Liver (tissue), 9 donors: ENCODE results near the gene MEF2D. TPM values are rescaled to one million over a fixed set of nuclear protein-coding genes. Genes with fewer than 3 reads are reported as not detected.
A peak's percentile ranks its signal among the peaks of the same experiment; 100 is the strongest.

Experiments
- DNase-seq: peaks from one replicate; pipeline ENCODE4 v3.0.0-alpha.2; 2017; ENCODE audit warnings: low spot score
- H3K27ac ChIP-seq, 2 donors: one replicate each; pipeline ENCODE4 v1.7.0; 2013; ENCODE audit warnings: inconsistent platforms in 2 of 2, low read length in 2 of 2, control low read depth in 1 of 2, low read depth in 1 of 2, mild to moderate bottlenecking in 1 of 2
- H3K27me3 ChIP-seq, 4 donors: one replicate each; pipeline versions ENCODE4 v1.6.1 to v1.7.0; 2013; ENCODE audit warnings: low read length in 3 of 4, inconsistent platforms in 1 of 4, mild to moderate bottlenecking in 1 of 4, moderate library complexity in 1 of 4; ENCODE audit not compliant: control insufficient read depth in 4 of 4, insufficient read depth in 4 of 4
- H3K36me3 ChIP-seq, 4 donors: one replicate each; pipeline versions ENCODE4 v1.6.1 to v1.7.0; 2013; ENCODE audit warnings: low read length in 3 of 4, mild to moderate bottlenecking in 3 of 4, low read depth in 1 of 4, moderate library complexity in 1 of 4; ENCODE audit not compliant: control insufficient read depth in 4 of 4, insufficient read depth in 3 of 4
- H3K4me1 ChIP-seq, 4 donors: one replicate each; pipeline versions ENCODE4 v1.6.1 to v1.7.0; 2013; ENCODE audit warnings: low read length in 3 of 4, mild to moderate bottlenecking in 3 of 4, moderate library complexity in 1 of 4; ENCODE audit not compliant: control insufficient read depth in 4 of 4, insufficient read depth in 4 of 4
- H3K4me3 ChIP-seq, 3 donors: one replicate each; pipeline versions ENCODE4 v1.6.1 to v1.7.0; 2013; ENCODE audit warnings: low read length in 3 of 3, control low read depth in 1 of 3, low read depth in 1 of 3, mild to moderate bottlenecking in 1 of 3
- H3K9ac ChIP-seq, 2 donors: one replicate each; pipeline ENCODE4 v1.7.0; 2013; ENCODE audit warnings: low read length in 2 of 2, mild to moderate bottlenecking in 2 of 2, moderate library complexity in 2 of 2, control low read depth in 1 of 2, low read depth in 1 of 2
- H3K9me3 ChIP-seq, 4 donors: one replicate each; pipeline versions ENCODE4 v1.6.1 to v1.7.0; 2013; ENCODE audit warnings: low read length in 3 of 4; ENCODE audit not compliant: control insufficient read depth in 4 of 4
- EGR1 ChIP-seq, 2 donors: IDR thresholded peaks; 2 replicates each; pipeline ENCODE4 v1.6.1; 2016 to 2018; ENCODE audit warnings: antibody characterized with exemption in 2 of 2, low read depth in 2 of 2
- FOXA2 ChIP-seq: IDR thresholded peaks from 2 replicates; pipeline ENCODE4 v1.6.1; 2016; ENCODE audit warnings: antibody characterized with exemption
- GABPA ChIP-seq, 2 donors: IDR thresholded peaks in 1 of 2; conservative IDR thresholded peaks in 1 of 2; 2 replicates each; pipeline ENCODE4 v1.6.1; 2016; ENCODE audit warnings: antibody characterized with exemption in 2 of 2, mild to moderate bottlenecking in 1 of 2, moderate library complexity in 1 of 2
- HNF4A ChIP-seq, 2 donors: conservative IDR thresholded peaks; 2 replicates each; pipeline ENCODE4 v1.6.1; 2016; ENCODE audit warnings: antibody characterized with exemption in 2 of 2, mild to moderate bottlenecking in 2 of 2
- HNF4G ChIP-seq: IDR thresholded peaks from 2 replicates; pipeline ENCODE4 v1.6.1; 2016; ENCODE audit warnings: antibody characterized with exemption
- JUND ChIP-seq, 2 donors: IDR thresholded peaks; 2 replicates each; pipeline ENCODE4 v1.6.1; 2016; ENCODE audit warnings: antibody characterized with exemption in 2 of 2
- NR2F2 ChIP-seq: IDR thresholded peaks from 2 replicates; pipeline ENCODE4 v1.6.1; 2016; ENCODE audit warnings: antibody characterized with exemption
- RXRA ChIP-seq, 2 donors: IDR thresholded peaks; 2 replicates each; pipeline ENCODE4 v1.6.1; 2017 to 2018; ENCODE audit warnings: antibody characterized with exemption in 2 of 2, mild to moderate bottlenecking in 1 of 2
- SP1 ChIP-seq: IDR thresholded peaks from 2 replicates; pipeline ENCODE4 v1.6.1; 2018; ENCODE audit warnings: antibody characterized with exemption, mild to moderate bottlenecking
- TAF1 ChIP-seq: conservative IDR thresholded peaks from 2 replicates; pipeline ENCODE4 v1.6.1; 2016; ENCODE audit warnings: antibody characterized with exemption, mild to moderate bottlenecking
- YY1 ChIP-seq: IDR thresholded peaks from 2 replicates; pipeline ENCODE4 v1.6.1; 2016; ENCODE audit warnings: antibody characterized with exemption, mild to moderate bottlenecking
- WGBS: extraction: QIAGEN DNeasy Blood & Tissue Kit; methylation state at CpG from one replicate; pipeline ENCODE4 v1.1.7; 2013; 5-methylcytosine and 5-hydroxymethylcytosine counted together
- polyA plus RNA-seq, 2 donors: library from polyadenylated mRNA; stranded (reverse) in 1 of 2; unstranded in 1 of 2; fragments of 200-250 nt in 1 of 2; fragments of >200 nt in 1 of 2; fragmentation: Nextera tagmentation in 1 of 2; extraction: Ambion mirVana in 1 of 2; gene quantifications; one replicate each; pipeline versions ENCODE4 v1.2.1 to v1.2.3, GENCODE V29; 2013 to 2015
- total RNA-seq, 2 donors: library from RNA; depleted of rRNA; stranded (reverse); fragments of >200 nt; gene quantifications; one replicate each; pipeline ENCODE4 v1.2.3, GENCODE V29; 2014
- TF ChIP-seq, protein P1 (sequence below): fragments of 150-350 bp; IDR thresholded peaks from 2 replicates; pipeline ENCODE4 v1.5.1; 2017; ENCODE audit warnings: improper control_type of control experiment, low read depth, low read length; ENCODE audit not compliant: missing input control
- TF ChIP-seq, protein P2 (sequence below): IDR thresholded peaks from 2 replicates; pipeline ENCODE4 v1.6.1; 2016; ENCODE audit warnings: antibody characterized with exemption
- TF ChIP-seq, protein P3 (sequence below): IDR thresholded peaks from 2 replicates; pipeline ENCODE4 v1.6.1; 2016; ENCODE audit warnings: antibody characterized with exemption
- TF ChIP-seq, protein P4 (sequence below): IDR thresholded peaks from 2 replicates; pipeline ENCODE4 v1.6.1; 2016; ENCODE audit warnings: antibody characterized with exemption
- donor health status: healthy.
- donor health status: healthy.
- donor health status: healthy.
- donor health status: healthy.
- donor health status: healthy.

The MEF2D gene
- total and polyA plus RNA-seq, 4 donors = 3.4 to 7.6 (median 5.5) TPM

DNA sequence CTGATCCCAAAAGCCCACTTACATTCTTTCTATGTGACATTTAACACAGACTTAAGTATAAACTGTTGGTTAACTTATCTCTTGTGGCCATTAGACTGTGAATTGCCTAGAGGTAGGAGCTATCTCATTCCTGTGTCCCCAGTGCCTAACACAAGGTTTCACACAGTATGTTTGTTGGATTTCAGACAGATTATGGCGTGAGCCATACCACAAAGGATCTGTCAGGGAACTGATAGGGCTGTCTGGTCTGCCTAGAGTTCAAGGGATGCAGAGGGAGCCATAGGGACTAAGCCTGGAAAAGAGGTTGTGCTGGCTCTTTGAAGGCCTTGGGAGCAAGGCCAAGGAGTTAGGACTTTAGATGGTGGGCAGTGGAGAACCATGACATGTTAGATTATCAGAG, 40.0 kb downstream of the MEF2D start:
- no peak overlapping the region for H3K9ac ChIP-seq
- no peak overlapping the region for H3K4me3 ChIP-seq
- no peak for TF ChIP-seq FOXA2
- TF ChIP-seq YY1 = no peak
- TF ChIP-seq, protein P1, sequence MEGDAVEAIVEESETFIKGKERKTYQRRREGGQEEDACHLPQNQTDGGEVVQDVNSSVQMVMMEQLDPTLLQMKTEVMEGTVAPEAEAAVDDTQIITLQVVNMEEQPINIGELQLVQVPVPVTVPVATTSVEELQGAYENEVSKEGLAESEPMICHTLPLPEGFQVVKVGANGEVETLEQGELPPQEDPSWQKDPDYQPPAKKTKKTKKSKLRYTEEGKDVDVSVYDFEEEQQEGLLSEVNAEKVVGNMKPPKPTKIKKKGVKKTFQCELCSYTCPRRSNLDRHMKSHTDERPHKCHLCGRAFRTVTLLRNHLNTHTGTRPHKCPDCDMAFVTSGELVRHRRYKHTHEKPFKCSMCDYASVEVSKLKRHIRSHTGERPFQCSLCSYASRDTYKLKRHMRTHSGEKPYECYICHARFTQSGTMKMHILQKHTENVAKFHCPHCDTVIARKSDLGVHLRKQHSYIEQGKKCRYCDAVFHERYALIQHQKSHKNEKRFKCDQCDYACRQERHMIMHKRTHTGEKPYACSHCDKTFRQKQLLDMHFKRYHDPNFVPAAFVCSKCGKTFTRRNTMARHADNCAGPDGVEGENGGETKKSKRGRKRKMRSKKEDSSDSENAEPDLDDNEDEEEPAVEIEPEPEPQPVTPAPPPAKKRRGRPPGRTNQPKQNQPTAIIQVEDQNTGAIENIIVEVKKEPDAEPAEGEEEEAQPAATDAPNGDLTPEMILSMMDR = no peak
- TF ChIP-seq EGR1 (IDR thresholded peaks at IDR 0.05; ENCODE audit: low read depth in 2 of 2) = no peak
- no peak for TF ChIP-seq HNF4A (conservative IDR thresholded peaks at IDR 0.05)
- no peak for TF ChIP-seq HNF4G
- no peak for TF ChIP-seq GABPA (IDR thresholded peaks at IDR 0.05 in 1 of 2, conservative IDR thresholded peaks at IDR 0.05 in 1 of 2)
- no peak for TF ChIP-seq RXRA (IDR thresholded peaks at IDR 0.05)
- TF ChIP-seq, protein P2, sequence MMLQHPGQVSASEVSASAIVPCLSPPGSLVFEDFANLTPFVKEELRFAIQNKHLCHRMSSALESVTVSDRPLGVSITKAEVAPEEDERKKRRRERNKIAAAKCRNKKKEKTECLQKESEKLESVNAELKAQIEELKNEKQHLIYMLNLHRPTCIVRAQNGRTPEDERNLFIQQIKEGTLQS = no peak
- H3K36me3 ChIP-seq = peaks cover 0 to 7% (median 2%) of the 10 kb centered on the region in 4 donors
- H3K4me1 ChIP-seq = peaks cover 1 to 13% (median 6%) of the 10 kb centered on the region in 4 donors
- 92% methylated on average over 1 of the region's 1 CpG for WGBS
- no peak overlapping the region for H3K27ac ChIP-seq
- no peaks in the 10 kb centered on the region for H3K9me3 ChIP-seq
- H3K27me3 ChIP-seq = no peaks in the 10 kb centered on the region
- DNase-seq = no peak

DNA sequence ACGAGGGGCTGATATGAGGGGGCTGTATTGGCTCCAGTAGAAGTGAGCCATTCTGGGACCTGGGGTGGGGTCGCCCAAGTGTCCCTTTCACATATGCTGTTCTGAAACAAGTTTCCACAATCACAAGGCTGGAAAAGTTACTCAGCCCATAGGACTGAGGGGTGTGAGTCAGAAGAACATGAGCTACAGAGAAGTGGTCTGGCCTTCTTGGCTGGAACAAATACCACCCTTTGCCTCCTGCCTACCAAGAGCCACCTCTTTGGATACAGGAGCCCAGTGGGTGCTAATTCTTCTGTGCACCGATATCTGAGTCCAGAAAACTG, 42.4 kb downstream of the MEF2D start:
- Histone ChIP-seq H3K4me3 (no peak overlapping the region), H3K27ac (peak overlapping the region; percentile 25 to 100), H3K9me3 (no peaks in the 10 kb centered on the region), H3K9ac (no peak overlapping the region), H3K36me3 (no peaks in the 10 kb centered on the region), H3K4me1 (peaks cover 1 to 19% (median 9%) of the 10 kb centered on the region in 4 donors), H3K27me3 (no peaks in the 10 kb centered on the region)
- no peak for DNase-seq
- TF ChIP-seq SP1 (no peak), GABPA (IDR thresholded peaks at IDR 0.05 in 1 of 2, conservative IDR thresholded peaks at IDR 0.05 in 1 of 2) (no peak)
- TF ChIP-seq, protein P3, sequence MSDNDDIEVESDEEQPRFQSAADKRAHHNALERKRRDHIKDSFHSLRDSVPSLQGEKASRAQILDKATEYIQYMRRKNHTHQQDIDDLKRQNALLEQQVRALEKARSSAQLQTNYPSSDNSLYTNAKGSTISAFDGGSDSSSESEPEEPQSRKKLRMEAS = no peak
- WGBS = 76% methylated on average over 3 of the region's 3 CpGs

DNA sequence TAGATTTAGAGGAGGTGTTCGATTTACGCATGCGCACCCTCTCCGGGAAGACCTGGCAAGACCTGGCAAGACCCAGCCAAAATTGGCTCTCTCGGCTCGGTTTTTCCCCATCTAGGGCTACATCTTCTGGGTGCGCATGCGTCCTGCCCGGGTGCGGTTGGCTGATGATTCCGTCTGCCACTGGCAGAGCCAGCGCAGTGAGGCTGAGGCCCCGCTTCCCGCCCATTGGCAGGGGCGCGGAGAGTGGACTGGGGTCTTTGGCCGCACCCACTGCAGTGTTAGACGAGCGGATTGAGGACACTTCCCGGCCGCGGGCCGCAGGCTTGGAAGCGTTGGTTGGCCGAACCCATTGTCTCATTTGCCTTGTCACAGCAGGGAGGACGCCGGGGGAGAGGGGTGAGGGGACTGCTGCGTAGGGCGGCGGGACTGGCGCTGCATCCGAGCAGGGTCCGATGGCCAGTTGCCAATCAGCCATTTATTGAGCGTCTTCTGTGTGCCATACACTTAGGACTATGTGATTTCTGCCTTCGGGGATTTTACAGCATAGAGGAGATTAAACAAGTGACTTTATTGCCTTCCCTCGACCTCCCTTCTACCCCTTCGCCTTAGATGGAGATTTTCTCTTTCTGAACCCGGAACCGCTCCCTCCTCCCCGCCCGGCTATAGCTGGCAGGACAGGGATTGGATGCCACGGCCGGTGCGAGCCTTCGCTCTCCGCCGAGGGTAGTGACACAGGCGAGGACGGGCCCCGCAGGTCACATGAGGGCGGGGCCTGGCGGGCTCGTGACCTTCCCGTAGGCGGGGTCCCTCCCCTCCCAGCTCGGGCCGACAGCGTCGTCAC, 43.7 kb downstream of the MEF2D start:
- Histone ChIP-seq H3K36me3 (no peaks in the 10 kb centered on the region), H3K4me3 (peak overlapping the region; percentile 45 to 70 (median 69)), H3K4me1 (peaks cover 3 to 29% (median 15%) of the 10 kb centered on the region in 4 donors), H3K9ac (peak overlapping the region; percentile 73 to 83), H3K27me3 (no peaks in the 10 kb centered on the region), H3K27ac (peak overlapping the region; percentile 100), H3K9me3 (no peaks in the 10 kb centered on the region)
- DNase-seq = peak; percentile 88
- under 1% methylated on average over 59 of the region's 59 CpGs for WGBS
- TF ChIP-seq NR2F2 (peak; percentile 15), RXRA (IDR thresholded peaks at IDR 0.05) (peak; percentile 39 to 73), GABPA (IDR thresholded peaks at IDR 0.05 in 1 of 2, conservative IDR thresholded peaks at IDR 0.05 in 1 of 2) (peak in 1 of 2 donors; percentile 55), TAF1 (peak; percentile 75), JUND (IDR thresholded peaks at IDR 0.05) (peak in 1 of 2 donors; percentile 31), EGR1 (IDR thresholded peaks at IDR 0.05; ENCODE audit: low read depth in 2 of 2) (peak in 1 of 2 donors; percentile 74)
- TF ChIP-seq, protein P2 = no peak
- TF ChIP-seq, protein P4, sequence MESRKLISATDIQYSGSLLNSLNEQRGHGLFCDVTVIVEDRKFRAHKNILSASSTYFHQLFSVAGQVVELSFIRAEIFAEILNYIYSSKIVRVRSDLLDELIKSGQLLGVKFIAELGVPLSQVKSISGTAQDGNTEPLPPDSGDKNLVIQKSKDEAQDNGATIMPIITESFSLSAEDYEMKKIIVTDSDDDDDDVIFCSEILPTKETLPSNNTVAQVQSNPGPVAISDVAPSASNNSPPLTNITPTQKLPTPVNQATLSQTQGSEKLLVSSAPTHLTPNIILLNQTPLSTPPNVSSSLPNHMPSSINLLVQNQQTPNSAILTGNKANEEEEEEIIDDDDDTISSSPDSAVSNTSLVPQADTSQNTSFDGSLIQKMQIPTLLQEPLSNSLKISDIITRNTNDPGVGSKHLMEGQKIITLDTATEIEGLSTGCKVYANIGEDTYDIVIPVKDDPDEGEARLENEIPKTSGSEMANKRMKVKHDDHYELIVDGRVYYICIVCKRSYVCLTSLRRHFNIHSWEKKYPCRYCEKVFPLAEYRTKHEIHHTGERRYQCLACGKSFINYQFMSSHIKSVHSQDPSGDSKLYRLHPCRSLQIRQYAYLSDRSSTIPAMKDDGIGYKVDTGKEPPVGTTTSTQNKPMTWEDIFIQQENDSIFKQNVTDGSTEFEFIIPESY = peak; percentile 80
- TF ChIP-seq, protein P1 = no peak
- TF ChIP-seq, protein P3 = no peak
